ENCODE results near the gene GRIA1.
A peak's percentile ranks its signal among the peaks of the same experiment; 100 is the strongest.

The GRIA1 gene

DNA sequence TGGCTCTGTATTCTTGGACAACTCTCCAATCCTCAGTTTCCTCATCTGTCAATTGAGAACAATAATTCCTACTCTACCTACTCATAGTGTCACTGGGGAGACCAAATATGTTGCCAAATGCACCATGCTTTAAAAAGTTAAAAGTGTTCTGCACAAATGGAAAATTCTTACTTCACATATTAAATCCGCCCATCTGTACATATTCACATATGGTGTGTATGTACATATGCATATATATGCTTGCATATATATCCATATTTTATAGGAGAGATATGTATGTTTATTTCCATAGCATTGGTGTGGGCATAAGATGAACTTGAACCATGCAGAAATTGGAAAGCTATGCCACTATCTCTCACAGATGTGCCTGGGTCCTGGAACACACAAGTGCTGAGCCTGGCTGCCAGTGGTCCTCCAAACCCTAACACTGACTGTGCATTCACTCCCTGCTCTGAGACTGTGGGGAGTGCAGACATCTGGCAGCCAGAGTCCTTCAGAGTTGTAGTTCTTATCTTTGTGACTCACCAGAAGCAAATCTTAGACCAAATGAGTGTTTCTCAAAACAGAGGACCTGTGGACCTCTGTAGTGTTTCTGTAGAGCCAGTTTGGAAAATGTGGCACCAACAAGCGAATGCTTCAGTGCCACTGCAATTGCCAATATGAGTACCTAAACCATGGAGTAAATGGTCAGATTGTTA, 168.7 kb downstream of the GRIA1 start:
- no peak for DNase-seq (ENCODE audit: low spot score)

DNA sequence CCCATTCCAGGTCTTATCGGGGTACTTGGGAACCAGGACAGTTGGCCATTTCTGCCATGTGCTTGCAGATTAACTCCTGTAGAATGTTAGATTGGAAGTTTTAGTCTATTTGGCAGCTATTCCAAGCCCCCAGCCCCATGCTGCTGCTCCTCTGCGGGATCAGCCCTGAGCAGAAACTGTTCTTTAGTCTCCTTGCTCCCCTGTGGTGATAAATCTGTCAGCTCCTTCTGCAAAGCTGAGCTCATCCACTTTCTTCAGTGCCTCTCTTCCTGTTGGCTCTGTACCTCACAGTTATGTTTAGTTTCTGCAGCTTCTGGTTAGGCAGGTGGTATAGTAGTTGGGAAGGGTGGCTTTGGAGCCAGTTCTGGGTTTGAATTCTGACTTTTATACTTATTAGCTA, 170.4 kb downstream of the GRIA1 start:
- no peak for DNase-seq (ENCODE audit: low spot score)

DNA sequence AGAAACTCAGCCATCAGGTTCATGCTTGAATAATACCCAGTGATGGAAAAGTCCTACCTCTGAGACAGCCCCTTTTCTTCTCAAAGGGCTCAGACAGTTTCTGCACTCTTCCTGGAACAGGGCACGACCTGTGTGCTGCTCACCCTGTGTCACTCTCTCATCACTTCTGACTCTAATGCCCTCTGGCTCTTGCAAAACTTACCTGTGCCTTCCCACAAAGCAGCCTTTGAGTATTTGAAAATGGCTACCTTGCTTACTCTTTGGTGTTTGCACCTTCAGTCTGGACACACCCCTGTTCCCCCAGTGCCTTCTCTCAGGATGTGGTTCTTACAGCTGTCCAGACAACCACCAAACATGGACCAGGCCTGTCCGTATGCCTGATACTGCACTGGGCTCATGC, 171.4 kb downstream of the GRIA1 start:
- DNase-seq (ENCODE audit: low spot score): no peak

GRCh38 chr5:153670101-153670500, 179.6 kb downstream of the GRIA1 start:
- DNase-seq (ENCODE audit: low spot score): no peak

DNA sequence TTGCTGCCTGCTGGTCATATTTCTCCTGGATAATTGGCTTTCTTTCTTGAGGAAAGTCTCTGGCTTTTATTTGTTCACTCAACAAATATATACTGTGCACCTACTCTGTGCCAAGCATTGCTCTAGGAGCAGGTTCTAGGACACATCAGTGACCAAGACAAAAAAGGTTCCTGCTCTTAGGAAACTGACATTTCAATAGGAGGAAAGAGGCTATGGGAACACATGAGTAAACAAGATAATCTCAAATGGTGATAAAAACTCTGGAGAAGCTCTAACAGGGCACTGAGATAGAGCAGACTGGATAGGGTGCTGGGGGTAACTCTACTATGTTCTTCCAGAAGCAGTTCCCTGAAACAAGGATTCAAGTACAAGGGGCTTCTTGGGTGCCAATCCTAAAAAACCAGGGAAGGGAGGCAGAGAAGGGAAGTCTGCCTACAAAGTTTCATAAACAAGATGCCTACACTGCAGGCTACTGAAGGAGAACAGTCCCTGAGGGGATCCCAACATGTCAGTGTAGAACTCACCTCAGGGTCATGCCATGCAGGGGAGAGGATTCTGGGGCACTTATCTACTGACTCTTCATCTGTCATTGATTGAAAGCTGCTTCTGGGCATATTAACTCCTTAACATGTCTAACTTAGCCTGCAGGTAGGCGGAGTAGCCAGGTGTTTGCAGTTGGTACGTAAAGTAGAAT, 181.3 kb downstream of the GRIA1 start:
- DNase-seq (ENCODE audit: low spot score): no peak

DNA sequence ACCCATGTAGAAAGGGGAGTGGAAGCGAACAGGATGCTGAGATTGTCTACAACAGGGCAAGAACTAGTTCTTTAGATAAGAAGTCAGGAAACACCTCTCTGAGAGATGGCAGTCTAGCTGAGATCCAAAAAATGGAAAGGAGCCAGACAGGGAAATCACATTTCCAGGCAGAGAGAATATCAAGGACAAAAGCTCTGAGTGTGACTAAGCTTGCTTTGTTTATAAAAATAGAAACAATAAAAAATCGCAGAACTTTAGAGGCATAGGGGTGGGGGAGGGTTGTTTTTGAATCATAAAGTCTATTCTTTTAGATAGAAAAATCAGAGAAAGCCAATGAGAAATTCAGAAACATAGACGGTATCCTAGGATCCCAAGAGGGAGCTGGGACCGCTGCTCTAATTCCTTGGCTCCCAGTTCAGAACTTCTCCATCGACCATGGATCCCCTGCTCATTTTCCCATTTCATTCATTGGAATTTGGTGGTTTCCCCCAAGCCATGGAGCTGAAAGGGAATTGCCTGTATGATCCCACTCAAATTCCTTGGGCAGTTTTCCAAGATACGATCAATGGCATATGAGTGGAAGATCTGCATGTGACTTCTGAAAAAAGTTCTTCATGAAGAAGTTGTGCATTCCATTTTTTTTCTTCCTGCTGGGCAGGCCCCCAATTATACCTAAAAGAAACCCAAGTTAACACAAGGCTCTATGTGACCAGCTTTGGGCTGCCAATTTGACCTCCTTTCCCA, 182.0 kb downstream of the GRIA1 start:
- DNase-seq (ENCODE audit: low spot score): no peak

- peak; percentile 2 for DNase-seq (ENCODE audit: low spot score)
Observed at GRCh38 chr5:153674356-153674755, 183.9 kb downstream of the GRIA1 start.

DNA sequence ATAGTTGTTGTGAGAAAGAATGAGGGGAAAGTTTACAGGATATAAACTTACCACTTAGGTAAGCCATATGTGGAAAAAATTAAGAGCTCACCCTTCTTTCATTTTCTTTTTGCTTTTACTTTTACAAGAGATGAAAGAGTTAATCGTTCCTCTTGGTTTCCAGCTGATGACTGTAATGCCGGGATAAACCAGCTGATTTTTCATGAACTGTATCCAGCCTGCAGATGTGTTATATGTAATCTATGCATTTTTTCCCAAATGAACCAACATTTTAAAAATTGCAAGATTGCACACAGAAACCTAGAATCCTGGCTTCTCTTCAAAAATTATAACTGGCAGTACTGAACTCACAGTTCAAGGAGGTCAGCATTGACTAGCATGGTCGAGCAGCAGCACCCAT, 185.9 kb downstream of the GRIA1 start:
- DNase-seq (ENCODE audit: low spot score): no peak

DNA sequence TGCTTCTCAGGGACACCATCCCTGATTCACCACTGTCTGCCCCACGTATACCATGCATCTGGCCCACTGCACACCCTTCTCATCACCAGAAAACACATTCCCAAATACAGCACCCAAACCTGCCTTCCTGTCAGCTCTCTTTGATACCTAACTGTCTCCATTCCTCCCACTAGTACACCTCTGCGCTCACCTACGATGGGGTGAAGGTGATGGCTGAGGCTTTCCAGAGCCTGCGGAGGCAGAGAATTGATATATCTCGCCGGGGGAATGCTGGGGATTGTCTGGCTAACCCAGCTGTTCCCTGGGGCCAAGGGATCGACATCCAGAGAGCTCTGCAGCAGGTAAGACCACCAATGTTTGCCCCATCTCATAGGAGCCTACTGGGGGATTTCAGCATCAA, 186.4 kb downstream of the GRIA1 start:
- DNase-seq (ENCODE audit: low spot score): no peak

GRCh38 chr5:153678617-153679329, 188.3 kb downstream of the GRIA1 start:
- DNase-seq (ENCODE audit: low spot score): peak; percentile 2

GRCh38 chr5:153690236-153690635, 199.8 kb downstream of the GRIA1 start:
- no peak for DNase-seq (ENCODE audit: low spot score)

GRCh38 chr5:153696256-153696655, 205.8 kb downstream of the GRIA1 start:
- no peak for DNase-seq (ENCODE audit: low spot score)

GRCh38 chr5:153699035-153699434, 208.6 kb downstream of the GRIA1 start:
- DNase-seq (ENCODE audit: low spot score): no peak

DNA sequence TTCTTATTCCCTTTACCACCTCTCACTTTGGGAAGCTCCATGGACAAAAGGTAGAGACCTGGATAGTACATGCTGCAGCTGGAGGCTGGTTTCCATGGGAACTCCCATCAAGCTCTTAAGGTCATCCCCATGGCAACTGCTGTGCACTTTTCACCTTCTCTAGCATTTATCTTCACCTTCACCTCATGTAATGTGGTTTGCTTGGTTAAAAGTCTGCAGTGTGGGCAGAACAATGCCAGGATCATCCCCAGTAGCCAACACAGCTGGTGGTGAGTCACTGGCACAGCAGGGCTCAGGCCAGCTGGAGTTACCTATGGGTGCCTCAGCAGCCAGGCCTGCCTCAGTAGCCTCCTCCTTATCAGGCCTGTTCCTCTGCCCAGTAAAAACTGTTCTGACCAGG, 210.5 kb downstream of the GRIA1 start:
- DNase-seq (ENCODE audit: low spot score): no peak

GRCh38 chr5:153702265-153702664, 211.8 kb downstream of the GRIA1 start:
- no peak for DNase-seq (ENCODE audit: low spot score)

DNA sequence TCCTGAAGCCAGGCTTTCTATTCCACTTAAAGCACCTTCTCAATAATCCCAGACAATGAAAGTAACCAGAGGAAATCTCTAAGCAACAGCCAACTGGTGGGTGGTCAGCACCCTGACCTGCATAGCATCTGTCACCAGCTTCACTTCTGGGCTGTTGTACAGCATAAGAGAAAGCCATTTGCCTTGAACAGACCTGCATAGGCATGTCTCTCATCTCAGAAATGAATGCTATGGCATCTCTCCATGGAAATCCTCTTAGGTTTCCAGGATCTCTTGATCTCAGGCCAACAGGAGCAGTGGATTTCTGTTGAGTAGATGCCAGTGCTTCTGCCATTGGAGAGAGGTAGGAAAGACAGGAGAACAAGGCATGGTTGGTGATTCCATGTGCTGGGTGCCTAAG, 213.6 kb downstream of the GRIA1 start:
- no peak for DNase-seq (ENCODE audit: low spot score)

DNA sequence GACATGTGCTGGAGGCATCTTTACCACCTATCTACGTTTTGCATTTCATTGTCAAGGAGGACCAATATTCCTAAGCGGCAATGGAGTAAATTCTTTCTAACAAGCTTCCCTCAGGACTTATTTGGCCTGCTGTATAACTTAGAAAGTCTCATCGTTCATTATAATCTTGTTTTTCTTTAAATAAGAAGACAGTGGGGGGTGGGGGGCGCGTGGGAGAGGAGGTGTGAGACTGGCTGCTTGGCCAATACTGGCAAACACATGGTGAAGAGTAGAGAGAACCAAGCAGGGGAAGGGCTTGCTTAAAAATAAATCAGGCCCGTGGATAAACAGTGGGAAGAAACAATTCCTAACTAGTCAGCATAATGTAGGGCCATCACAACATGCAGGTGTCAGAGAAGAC, 217.2 kb downstream of the GRIA1 start:
- DNase-seq (ENCODE audit: low spot score): no peak

GRCh38 chr5:153711755-153712154, 221.3 kb downstream of the GRIA1 start:
- no peak for DNase-seq (ENCODE audit: low spot score)

DNA sequence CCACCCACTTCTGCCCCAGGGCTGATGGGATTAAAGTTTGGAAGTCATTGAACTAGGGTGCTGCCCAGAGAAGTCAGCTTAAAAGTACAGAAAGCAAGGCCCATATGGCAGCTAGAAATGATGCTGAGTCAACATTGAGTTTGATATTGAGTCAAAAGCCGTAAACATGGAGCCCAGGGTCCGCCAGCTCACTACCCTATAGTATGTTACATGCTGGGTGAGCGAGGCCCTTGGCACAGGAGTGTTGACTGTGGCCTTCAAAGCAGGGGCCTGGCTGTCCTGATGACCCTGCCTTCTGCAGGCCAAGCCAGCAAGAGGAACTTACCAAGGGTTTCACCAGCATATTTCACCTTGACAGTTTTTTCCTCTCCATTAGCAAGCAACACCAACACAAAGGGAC, 222.5 kb downstream of the GRIA1 start:
- DNase-seq (ENCODE audit: low spot score): no peak

GRCh38 chr5:153713943-153714342, 223.5 kb downstream of the GRIA1 start:
- no peak for DNase-seq (ENCODE audit: low spot score)

GRCh38 chr5:153714798-153715197, 224.3 kb downstream of the GRIA1 start:
- DNase-seq (ENCODE audit: low spot score): no peak

GRCh38 chr5:153717287-153717686, 226.8 kb downstream of the GRIA1 start:
- no peak for DNase-seq (ENCODE audit: low spot score)

GRCh38 chr5:153718713-153719112, 228.2 kb downstream of the GRIA1 start:
- no peak for DNase-seq (ENCODE audit: low spot score)

Data from globus pallidus (tissue), 1 donor.